GM12865 (cell line): Measurements from ENCODE around the gene CNTNAP4.

ENCODE experiments used
- DNase-seq: peaks from one replicate; pipeline ENCODE4 v3.0.0; 2010; ENCODE audit warnings: low read depth
- H3K4me3 ChIP-seq: 2 replicates; pipeline ENCODE4 v1.5.1; 2011; ENCODE audit warnings: mild to moderate bottlenecking, low read depth, low read length, control low read depth
- TF ChIP-seq, protein P1 (sequence below): IDR thresholded peaks from 2 replicates; pipeline ENCODE4 v1.5.1; 2011; ENCODE audit warnings: low read length, control low read depth, low read depth, inconsistent platforms; ENCODE audit not compliant: insufficient read depth; ENCODE audit errors: missing control alignments

CNTNAP4 gene

DNA sequence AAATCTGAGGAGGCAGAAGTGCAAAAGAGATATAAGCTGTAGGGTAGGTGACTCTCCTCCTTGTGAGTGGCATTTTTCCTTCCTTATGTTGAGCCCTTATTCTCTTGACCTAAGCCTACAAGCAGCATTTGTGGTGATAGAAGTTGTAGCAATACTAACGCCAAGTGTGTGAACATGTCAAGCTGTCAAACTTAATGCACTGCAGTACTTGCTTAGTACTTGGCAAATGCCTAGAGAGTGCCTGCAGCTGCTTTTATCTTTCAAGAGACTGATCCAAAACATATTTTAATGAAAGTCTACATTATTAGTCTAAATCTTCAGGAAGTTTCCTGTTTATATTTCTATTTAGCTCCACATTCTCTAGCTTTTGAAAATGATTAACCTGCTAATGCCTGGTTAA is 83.2 kb downstream of the CNTNAP4 start:
- no peak for DNase-seq
- no peak overlapping the region for H3K4me3 ChIP-seq
- TF ChIP-seq, protein P1, sequence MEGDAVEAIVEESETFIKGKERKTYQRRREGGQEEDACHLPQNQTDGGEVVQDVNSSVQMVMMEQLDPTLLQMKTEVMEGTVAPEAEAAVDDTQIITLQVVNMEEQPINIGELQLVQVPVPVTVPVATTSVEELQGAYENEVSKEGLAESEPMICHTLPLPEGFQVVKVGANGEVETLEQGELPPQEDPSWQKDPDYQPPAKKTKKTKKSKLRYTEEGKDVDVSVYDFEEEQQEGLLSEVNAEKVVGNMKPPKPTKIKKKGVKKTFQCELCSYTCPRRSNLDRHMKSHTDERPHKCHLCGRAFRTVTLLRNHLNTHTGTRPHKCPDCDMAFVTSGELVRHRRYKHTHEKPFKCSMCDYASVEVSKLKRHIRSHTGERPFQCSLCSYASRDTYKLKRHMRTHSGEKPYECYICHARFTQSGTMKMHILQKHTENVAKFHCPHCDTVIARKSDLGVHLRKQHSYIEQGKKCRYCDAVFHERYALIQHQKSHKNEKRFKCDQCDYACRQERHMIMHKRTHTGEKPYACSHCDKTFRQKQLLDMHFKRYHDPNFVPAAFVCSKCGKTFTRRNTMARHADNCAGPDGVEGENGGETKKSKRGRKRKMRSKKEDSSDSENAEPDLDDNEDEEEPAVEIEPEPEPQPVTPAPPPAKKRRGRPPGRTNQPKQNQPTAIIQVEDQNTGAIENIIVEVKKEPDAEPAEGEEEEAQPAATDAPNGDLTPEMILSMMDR: no peak

GRCh38 chr16:76370344-76370743 is 93.1 kb downstream of the CNTNAP4 start:
- TF ChIP-seq, protein P1: no peak
- H3K4me3 ChIP-seq: no peak overlapping the region
- no peak for DNase-seq

DNA sequence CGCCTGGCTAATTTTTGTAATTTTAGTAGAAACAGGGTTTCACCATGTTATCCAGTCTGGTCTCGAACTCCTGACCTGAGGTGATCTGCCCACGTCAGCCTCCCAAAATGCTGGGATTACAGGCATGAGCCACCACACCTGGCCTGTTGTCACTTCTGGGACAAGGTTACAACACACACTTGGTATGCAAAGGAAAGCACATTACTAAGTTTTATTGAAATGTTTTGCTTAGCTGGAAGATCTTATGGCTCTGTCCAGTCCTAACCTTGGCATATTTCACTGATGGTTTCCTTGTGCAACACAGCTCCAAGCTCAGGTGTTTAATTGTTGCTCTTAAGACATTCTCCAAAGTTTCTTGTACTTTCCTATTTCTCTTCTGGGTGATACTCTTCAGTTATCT is 94.2 kb downstream of the CNTNAP4 start:
- TF ChIP-seq, protein P1: no peak
- no peak overlapping the region for H3K4me3 ChIP-seq
- no peak for DNase-seq

- H3K4me3 ChIP-seq: no peak overlapping the region
- TF ChIP-seq, protein P1: no peak
- no peak for DNase-seq
These were observed 96.8 kb downstream of the CNTNAP4 start for GRCh38 chr16:76373998-76374397.

GRCh38 chr16:76376988-76377387 is 99.8 kb downstream of the CNTNAP4 start:
- H3K4me3 ChIP-seq: no peak overlapping the region
- TF ChIP-seq, protein P1: no peak
- no peak for DNase-seq

DNA sequence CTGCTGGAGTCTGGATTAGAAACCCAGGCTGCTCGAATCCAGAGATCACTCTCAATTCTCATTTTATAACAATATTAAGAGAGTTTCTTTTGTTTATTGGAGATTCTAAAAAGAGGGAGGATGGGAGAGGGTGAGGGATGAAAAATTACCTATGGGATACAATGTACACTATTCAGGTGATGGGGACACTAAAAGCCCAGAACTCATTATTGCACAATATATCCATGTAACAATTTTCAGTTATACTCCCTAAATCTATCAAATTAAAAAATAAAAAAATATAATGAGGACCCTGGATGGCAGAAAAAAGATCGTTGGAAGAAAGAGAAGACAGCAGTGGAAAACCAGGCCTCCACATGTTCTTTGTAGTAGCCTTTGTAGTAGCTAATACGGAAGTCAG is 100.8 kb downstream of the CNTNAP4 start:
- TF ChIP-seq, protein P1: no peak
- no peak overlapping the region for H3K4me3 ChIP-seq
- DNase-seq: no peak

DNA sequence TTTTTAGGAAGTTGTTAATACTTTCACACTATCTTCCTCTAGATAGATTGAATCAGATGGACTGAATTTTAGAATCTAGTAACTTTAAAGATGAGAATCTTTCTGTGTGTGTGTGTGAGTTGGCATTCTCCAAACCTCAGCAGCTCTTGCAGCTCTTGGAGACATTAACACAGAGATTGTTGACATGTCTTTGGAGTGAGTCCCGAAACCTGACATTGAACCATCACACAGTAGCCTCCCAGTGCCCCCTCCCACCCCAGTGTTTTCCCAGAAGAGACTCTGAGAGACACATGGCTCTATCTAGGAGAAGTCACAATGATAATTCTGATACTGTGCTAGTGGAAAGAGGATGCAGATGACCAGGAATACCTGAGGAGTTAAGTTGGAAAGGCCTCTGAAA is 103.9 kb downstream of the CNTNAP4 start:
- DNase-seq: no peak
- TF ChIP-seq, protein P1: no peak
- no peak overlapping the region for H3K4me3 ChIP-seq
